ENCODE measurements around the gene NR1I2.

The NR1I2 gene

GRCh38 chr3:119825820-119826219, 43.9 kb downstream of the NR1I2 start:
- no peak for TF ChIP-seq CSDC2 (CRISPR knock-in tag; IDR thresholded peaks at IDR 0.05)
- no peak for TF ChIP-seq PATZ1 (CRISPR knock-in tag; IDR thresholded peaks at IDR 0.05; ENCODE audit: borderline replicate concordance)
- no peak for TF ChIP-seq TSHZ2 (CRISPR knock-in tag; IDR thresholded peaks at IDR 0.05)
- TF ChIP-seq OSR1 (CRISPR knock-in tag; IDR thresholded peaks at IDR 0.05), result no peak
- TF ChIP-seq ZNF565 (CRISPR knock-in tag; conservative IDR thresholded peaks at IDR 0.05; ENCODE audit: low read depth), result no peak
- TF ChIP-seq BACH2 (CRISPR knock-in tag; IDR thresholded peaks at IDR 0.05; ENCODE audit: borderline replicate concordance), result no peak
- ATAC-seq, result no peak

DNA sequence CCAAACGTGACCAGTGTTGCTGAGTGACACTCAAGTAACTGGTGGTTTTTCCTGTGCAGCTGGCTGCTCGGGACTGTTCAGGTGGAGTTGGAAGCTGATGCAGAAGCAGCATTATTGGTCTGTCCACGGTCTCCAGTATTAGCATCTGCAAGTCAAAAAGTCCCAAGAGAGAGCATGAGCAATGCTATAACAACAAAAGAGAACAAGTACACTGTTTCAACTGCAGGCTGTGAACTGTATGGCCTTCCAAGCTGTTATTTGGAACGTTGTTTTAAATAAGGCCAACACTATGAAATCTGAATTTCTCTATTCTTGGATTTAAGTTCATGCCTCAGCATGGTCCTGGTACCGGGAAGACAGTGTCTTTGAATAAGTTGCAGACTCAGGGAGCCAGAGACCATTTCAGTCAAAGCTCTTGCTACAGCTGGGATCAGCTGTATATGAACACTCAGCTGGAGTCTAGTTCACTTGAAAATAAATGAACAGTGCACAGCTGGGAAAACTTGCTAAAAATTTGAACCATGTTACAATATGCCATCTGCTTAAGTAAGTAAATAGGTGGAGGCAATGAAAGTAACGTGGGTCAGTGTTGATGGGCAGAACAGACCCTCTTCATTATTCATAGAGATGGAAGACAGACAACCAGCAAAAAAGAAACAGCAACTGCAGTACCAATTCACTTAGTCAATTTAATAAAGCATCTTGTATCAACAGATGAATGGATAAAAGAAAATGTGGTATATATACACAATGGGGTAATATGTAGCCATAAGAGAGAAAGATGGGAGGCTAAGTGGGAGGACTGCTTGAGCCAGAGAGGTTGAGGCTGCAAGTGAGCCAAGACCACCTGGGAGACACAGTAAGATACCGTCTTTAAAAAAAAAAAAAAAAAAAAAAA, 45.1 kb downstream of the NR1I2 start:
- ATAC-seq, result no peak
- TF ChIP-seq CSDC2 (CRISPR knock-in tag; IDR thresholded peaks at IDR 0.05) (no peak), ZNF8 (CRISPR knock-in tag; IDR thresholded peaks at IDR 0.05) (peak; percentile 85), SNAI2 (CRISPR knock-in tag; IDR thresholded peaks at IDR 0.05) (no peak), TCF4 (CRISPR knock-in tag; IDR thresholded peaks at IDR 0.05; ENCODE audit: borderline replicate concordance) (peak; percentile 62; the same call in 1 of the 2 replicates)
- TF ChIP-seq, protein P1, sequence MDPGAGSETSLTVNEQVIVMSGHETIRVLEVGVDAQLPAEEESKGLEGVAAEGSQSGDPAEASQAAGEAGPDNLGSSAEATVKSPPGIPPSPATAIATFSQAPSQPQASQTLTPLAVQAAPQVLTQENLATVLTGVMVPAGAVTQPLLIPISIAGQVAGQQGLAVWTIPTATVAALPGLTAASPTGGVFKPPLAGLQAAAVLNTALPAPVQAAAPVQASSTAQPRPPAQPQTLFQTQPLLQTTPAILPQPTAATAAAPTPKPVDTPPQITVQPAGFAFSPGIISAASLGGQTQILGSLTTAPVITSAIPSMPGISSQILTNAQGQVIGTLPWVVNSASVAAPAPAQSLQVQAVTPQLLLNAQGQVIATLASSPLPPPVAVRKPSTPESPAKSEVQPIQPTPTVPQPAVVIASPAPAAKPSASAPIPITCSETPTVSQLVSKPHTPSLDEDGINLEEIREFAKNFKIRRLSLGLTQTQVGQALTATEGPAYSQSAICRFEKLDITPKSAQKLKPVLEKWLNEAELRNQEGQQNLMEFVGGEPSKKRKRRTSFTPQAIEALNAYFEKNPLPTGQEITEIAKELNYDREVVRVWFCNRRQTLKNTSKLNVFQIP (CRISPR knock-in tag; IDR thresholded peaks at IDR 0.05; ENCODE audit: borderline replicate concordance, low read depth), result no peak

- ATAC-seq, result no peak
- TF ChIP-seq ZNF8 (CRISPR knock-in tag; IDR thresholded peaks at IDR 0.05) (no peak), ZNF70 (CRISPR knock-in tag; IDR thresholded peaks at IDR 0.05) (no peak), RARB (CRISPR knock-in tag; IDR thresholded peaks at IDR 0.05) (no peak), ZNF565 (CRISPR knock-in tag; conservative IDR thresholded peaks at IDR 0.05; ENCODE audit: low read depth) (no peak), ARNTL (CRISPR knock-in tag; IDR thresholded peaks at IDR 0.05; ENCODE audit: borderline replicate concordance, low read depth) (no peak), TOX (CRISPR knock-in tag; IDR thresholded peaks at IDR 0.05; ENCODE audit: borderline replicate concordance) (no peak), ZC3H10 (CRISPR knock-in tag; IDR thresholded peaks at IDR 0.05) (no peak), ZFP3 (CRISPR knock-in tag; IDR thresholded peaks at IDR 0.05) (no peak), GLIS3 (CRISPR knock-in tag; IDR thresholded peaks at IDR 0.05) (no peak), ZFP30 (CRISPR knock-in tag; IDR thresholded peaks at IDR 0.05) (no peak), ISL1 (CRISPR knock-in tag; IDR thresholded peaks at IDR 0.05) (no peak), TCF4 (CRISPR knock-in tag; IDR thresholded peaks at IDR 0.05; ENCODE audit: borderline replicate concordance) (no peak), SNAI2 (CRISPR knock-in tag; IDR thresholded peaks at IDR 0.05) (no peak), TSHZ2 (CRISPR knock-in tag; IDR thresholded peaks at IDR 0.05) (no peak)
- TF ChIP-seq, protein P2, sequence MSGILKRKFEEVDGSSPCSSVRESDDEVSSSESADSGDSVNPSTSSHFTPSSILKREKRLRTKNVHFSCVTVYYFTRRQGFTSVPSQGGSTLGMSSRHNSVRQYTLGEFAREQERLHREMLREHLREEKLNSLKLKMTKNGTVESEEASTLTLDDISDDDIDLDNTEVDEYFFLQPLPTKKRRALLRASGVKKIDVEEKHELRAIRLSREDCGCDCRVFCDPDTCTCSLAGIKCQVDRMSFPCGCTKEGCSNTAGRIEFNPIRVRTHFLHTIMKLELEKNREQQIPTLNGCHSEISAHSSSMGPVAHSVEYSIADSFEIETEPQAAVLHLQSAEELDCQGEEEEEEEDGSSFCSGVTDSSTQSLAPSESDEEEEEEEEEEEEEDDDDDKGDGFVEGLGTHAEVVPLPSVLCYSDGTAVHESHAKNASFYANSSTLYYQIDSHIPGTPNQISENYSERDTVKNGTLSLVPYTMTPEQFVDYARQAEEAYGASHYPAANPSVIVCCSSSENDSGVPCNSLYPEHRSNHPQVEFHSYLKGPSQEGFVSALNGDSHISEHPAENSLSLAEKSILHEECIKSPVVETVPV (CRISPR knock-in tag; IDR thresholded peaks at IDR 0.05), result no peak
- TF ChIP-seq, protein P1 (CRISPR knock-in tag; IDR thresholded peaks at IDR 0.05; ENCODE audit: borderline replicate concordance, low read depth), result no peak
These were observed 47.5 kb downstream of the NR1I2 start for GRCh38 chr3:119829420-119829819.

Measured in SK-N-SH treated with all-trans-retinoic acid at 6 μM for 48 hours (cell line).